OCI-LY3 (cell line): Measurements from ENCODE around the gene TMPRSS13.

ENCODE experiments used
- EZH2phosphoT487 ChIP-seq: fragments of 200-600 bp; shearing (Covaris generic); IDR thresholded peaks from 2 replicates; pipeline ENCODE4 v1.6.1; 2018; ENCODE audit warnings: antibody characterized with exemption, mixed run types, low read depth
- TF ChIP-seq, protein P1 (sequence below): fragments of 200-600, 300-600 bp; sonication (generic); IDR thresholded peaks from 2 replicates; pipeline ENCODE4 v1.5.1; 2014; ENCODE audit warnings: antibody characterized with exemption, low read length, low read depth

DNA sequence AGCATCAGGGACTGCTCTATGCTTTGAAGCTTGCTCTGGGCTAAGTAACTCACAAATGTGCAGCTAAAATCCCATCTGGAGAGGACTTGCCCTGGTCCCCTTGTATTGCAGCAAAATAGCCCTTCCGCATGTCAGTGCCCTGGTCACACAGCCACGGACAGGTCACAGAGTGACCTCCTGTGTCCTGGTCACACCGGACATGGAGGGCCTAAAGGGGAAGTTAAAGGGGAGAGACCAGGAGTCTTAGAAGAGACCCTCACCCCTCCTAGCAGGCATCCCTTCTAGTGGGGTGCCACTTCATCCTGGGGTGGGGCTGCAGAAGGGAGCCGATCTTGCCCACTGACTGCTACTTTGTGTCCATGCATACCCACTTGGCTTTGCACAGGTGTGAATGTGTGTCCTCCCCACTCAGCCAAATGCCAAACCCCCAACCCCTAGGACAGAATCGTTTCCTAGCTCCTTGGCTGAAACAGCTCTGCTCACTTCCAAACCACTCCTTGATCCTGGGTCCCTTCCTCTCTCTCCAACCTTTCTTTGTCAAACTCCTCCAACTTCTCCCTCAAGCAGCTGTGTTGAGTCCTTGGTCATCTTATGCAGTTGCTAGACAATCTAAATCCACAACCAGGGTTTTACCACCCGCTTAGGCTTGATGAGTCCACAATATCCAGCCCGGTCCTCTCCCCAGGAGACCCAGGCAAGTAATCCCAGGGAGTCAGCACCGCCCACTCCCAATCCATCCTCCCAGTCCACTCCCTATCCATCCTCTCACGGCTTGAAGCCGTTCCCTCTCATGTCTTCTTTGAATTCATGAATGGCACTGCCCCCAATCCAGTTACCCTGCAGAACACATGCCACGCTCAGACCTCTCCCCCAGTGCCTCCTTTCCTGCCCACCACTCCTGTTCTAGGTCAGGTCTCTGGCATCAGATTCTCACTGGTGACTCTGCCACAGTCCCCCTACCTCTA is 49.4 kb downstream of the TMPRSS13 start:
- TF ChIP-seq EZH2phosphoT487 = no peak
- TF ChIP-seq, protein P1, sequence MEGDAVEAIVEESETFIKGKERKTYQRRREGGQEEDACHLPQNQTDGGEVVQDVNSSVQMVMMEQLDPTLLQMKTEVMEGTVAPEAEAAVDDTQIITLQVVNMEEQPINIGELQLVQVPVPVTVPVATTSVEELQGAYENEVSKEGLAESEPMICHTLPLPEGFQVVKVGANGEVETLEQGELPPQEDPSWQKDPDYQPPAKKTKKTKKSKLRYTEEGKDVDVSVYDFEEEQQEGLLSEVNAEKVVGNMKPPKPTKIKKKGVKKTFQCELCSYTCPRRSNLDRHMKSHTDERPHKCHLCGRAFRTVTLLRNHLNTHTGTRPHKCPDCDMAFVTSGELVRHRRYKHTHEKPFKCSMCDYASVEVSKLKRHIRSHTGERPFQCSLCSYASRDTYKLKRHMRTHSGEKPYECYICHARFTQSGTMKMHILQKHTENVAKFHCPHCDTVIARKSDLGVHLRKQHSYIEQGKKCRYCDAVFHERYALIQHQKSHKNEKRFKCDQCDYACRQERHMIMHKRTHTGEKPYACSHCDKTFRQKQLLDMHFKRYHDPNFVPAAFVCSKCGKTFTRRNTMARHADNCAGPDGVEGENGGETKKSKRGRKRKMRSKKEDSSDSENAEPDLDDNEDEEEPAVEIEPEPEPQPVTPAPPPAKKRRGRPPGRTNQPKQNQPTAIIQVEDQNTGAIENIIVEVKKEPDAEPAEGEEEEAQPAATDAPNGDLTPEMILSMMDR = no peak
